ENCODE data around the gene CYP11A1.
A peak's percentile ranks its signal among the peaks of the same experiment; 100 is the strongest.

CYP11A1 gene

GRCh38 chr15:74324714-74325113 is 42.7 kb downstream of the CYP11A1 start:
- Histone ChIP-seq H3K27ac (ENCODE audit: low read depth in 2 of 2, low read length in 2 of 2) (no peak overlapping the region), H3K27me3 (ENCODE audit: control insufficient read depth in 2 of 2, insufficient read depth in 2 of 2, low read length in 2 of 2) (no peaks in the 10 kb centered on the region), H3K4me3 (ENCODE audit: low read length in 2 of 2) (no peak overlapping the region), H3K36me3 (ENCODE audit: control insufficient read depth in 2 of 2, insufficient read depth in 2 of 2, low read length in 2 of 2) (no peaks in the 10 kb centered on the region), H3K9ac (ENCODE audit: low read depth in 1 of 2, low read length in 2 of 2) (no peak overlapping the region), H3K4me1 (ENCODE audit: control insufficient read depth in 2 of 2, insufficient read depth in 2 of 2, low read length in 2 of 2) (no peaks in the 10 kb centered on the region), H3K9me3 (ENCODE audit: control insufficient read depth in 2 of 2, low read length in 2 of 2) (no peaks in the 10 kb centered on the region)

- H3K27me3 ChIP-seq (ENCODE audit: control insufficient read depth in 2 of 2, insufficient read depth in 2 of 2, low read length in 2 of 2) = no peaks in the 10 kb centered on the region
- no peak overlapping the region for H3K27ac ChIP-seq (ENCODE audit: low read depth in 2 of 2, low read length in 2 of 2)
- H3K36me3 ChIP-seq (ENCODE audit: control insufficient read depth in 2 of 2, insufficient read depth in 2 of 2, low read length in 2 of 2) = no peaks in the 10 kb centered on the region
- H3K4me1 ChIP-seq (ENCODE audit: control insufficient read depth in 2 of 2, insufficient read depth in 2 of 2, low read length in 2 of 2) = peaks cover 0 to 2% of the 10 kb centered on the region in 2 donors
- no peaks in the 10 kb centered on the region for H3K9me3 ChIP-seq (ENCODE audit: control insufficient read depth in 2 of 2, low read length in 2 of 2)
- no peak overlapping the region for H3K4me3 ChIP-seq (ENCODE audit: low read length in 2 of 2)
- no peak overlapping the region for H3K9ac ChIP-seq (ENCODE audit: low read depth in 1 of 2, low read length in 2 of 2)
Observed at GRCh38 chr15:74322558-74323180, 44.8 kb downstream of the CYP11A1 start.

DNA sequence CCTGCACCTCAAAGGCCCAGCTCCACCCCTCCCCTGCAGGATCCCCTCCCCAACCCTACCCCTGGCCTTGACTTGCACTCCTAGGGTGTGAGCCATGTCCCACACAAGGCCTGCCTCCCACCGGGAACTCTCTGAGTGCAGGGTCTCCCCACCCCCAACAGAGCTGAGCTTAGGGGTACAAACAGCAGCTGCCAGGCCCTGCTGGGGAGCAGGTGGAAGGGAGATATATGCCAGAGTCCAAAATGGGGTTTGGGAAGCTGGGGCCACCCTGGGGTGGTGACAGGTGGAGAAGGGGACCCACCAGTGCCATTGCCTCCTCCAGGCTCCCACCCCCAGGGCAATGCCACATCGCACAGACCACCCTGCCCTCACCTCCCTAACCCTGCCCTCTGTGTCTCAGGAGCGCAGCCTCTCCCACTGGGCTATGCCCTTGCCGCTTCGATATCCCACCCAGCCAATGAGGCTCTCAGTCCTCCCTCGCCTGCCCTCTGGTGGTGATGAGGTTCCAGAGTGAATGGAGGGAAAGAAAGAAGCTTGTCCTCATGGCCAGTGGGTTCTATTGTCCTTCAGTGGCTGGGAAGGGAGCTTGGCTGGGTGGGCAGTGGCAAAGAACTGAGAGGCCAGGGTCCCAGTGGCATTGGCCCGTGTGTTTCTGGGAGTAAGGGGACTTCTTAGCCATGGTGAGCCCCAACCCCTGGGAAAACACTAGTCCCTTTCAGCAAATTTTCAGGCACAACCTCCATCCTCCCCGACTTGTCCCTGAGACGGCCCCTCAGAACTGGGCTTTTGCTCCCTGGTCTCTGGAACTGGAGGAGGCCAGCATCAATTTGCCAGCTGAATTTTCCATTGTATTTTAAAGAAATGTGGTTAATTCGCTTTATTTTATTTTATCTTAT is 46.8 kb downstream of the CYP11A1 start:
- Histone ChIP-seq H3K9ac (ENCODE audit: low read depth in 1 of 2, low read length in 2 of 2) (no peak overlapping the region), H3K36me3 (ENCODE audit: control insufficient read depth in 2 of 2, insufficient read depth in 2 of 2, low read length in 2 of 2) (no peaks in the 10 kb centered on the region), H3K27ac (ENCODE audit: low read depth in 2 of 2, low read length in 2 of 2) (no peak overlapping the region), H3K9me3 (ENCODE audit: control insufficient read depth in 2 of 2, low read length in 2 of 2) (no peaks in the 10 kb centered on the region), H3K4me3 (ENCODE audit: low read length in 2 of 2) (no peak overlapping the region), H3K4me1 (ENCODE audit: control insufficient read depth in 2 of 2, insufficient read depth in 2 of 2, low read length in 2 of 2) (peaks cover 0 to 4% of the 10 kb centered on the region in 2 donors), H3K27me3 (ENCODE audit: control insufficient read depth in 2 of 2, insufficient read depth in 2 of 2, low read length in 2 of 2) (no peaks in the 10 kb centered on the region)

DNA sequence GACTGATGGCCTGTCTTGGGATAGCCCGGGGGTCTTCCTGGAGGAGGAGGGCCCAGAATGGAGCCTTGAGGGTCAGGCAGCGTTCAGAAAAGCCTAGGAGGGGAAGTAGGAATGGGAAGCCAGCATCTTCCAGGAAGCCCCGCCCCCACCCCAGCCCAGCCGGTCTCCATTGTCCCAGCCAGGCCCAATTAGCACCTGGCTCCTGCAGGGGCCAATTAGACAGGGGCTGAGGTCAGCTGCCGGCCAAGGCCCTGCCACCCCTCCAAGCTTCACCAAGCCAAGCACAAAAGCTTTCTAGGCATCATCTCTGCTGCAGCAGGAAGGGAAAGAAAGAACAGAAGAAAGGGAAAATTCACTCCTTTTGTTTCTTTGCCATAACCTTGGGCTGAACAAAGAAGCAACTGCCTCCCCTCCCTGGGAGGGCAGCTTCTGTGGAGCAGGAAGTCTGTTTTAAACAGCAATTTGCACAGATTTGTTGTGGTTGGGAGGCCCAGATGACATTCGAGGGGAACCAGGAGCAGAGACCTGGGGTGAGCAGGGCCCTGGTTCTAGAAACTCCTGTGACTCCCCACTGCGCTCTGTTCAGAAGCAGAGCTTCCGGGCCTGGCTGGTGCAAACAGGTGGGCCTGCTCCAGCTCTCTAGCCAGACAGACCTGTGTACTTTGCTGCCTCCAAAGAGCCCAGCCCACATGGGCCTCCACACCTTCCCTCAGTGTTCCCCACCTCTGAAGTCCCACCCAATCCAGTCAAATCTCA is 47.7 kb downstream of the CYP11A1 start:
- Histone ChIP-seq H3K4me1 (ENCODE audit: control insufficient read depth in 2 of 2, insufficient read depth in 2 of 2, low read length in 2 of 2) (peaks cover 0 to 8% of the 10 kb centered on the region in 2 donors), H3K9me3 (ENCODE audit: control insufficient read depth in 2 of 2, low read length in 2 of 2) (no peaks in the 10 kb centered on the region), H3K27ac (ENCODE audit: low read depth in 2 of 2, low read length in 2 of 2) (no peak overlapping the region), H3K4me3 (ENCODE audit: low read length in 2 of 2) (no peak overlapping the region), H3K27me3 (ENCODE audit: control insufficient read depth in 2 of 2, insufficient read depth in 2 of 2, low read length in 2 of 2) (no peaks in the 10 kb centered on the region), H3K9ac (ENCODE audit: low read depth in 1 of 2, low read length in 2 of 2) (no peak overlapping the region), H3K36me3 (ENCODE audit: control insufficient read depth in 2 of 2, insufficient read depth in 2 of 2, low read length in 2 of 2) (no peaks in the 10 kb centered on the region)

GRCh38 chr15:74319138-74319460 is 48.3 kb downstream of the CYP11A1 start:
- no peaks in the 10 kb centered on the region for H3K9me3 ChIP-seq (ENCODE audit: control insufficient read depth in 2 of 2, low read length in 2 of 2)
- no peak overlapping the region for H3K27ac ChIP-seq (ENCODE audit: low read depth in 2 of 2, low read length in 2 of 2)
- H3K4me1 ChIP-seq (ENCODE audit: control insufficient read depth in 2 of 2, insufficient read depth in 2 of 2, low read length in 2 of 2) = peaks cover 0 to 8% of the 10 kb centered on the region in 2 donors
- no peak overlapping the region for H3K4me3 ChIP-seq (ENCODE audit: low read length in 2 of 2)
- H3K36me3 ChIP-seq (ENCODE audit: control insufficient read depth in 2 of 2, insufficient read depth in 2 of 2, low read length in 2 of 2) = no peaks in the 10 kb centered on the region
- H3K9ac ChIP-seq (ENCODE audit: low read depth in 1 of 2, low read length in 2 of 2) = no peak overlapping the region
- H3K27me3 ChIP-seq (ENCODE audit: control insufficient read depth in 2 of 2, insufficient read depth in 2 of 2, low read length in 2 of 2) = no peaks in the 10 kb centered on the region

- no peak overlapping the region for H3K9ac ChIP-seq (ENCODE audit: low read depth in 1 of 2, low read length in 2 of 2)
- H3K9me3 ChIP-seq (ENCODE audit: control insufficient read depth in 2 of 2, low read length in 2 of 2) = no peaks in the 10 kb centered on the region
- H3K36me3 ChIP-seq (ENCODE audit: control insufficient read depth in 2 of 2, insufficient read depth in 2 of 2, low read length in 2 of 2) = no peaks in the 10 kb centered on the region
- H3K4me1 ChIP-seq (ENCODE audit: control insufficient read depth in 2 of 2, insufficient read depth in 2 of 2, low read length in 2 of 2) = peaks cover 0 to 8% of the 10 kb centered on the region in 2 donors
- H3K27ac ChIP-seq (ENCODE audit: low read depth in 2 of 2, low read length in 2 of 2) = peak overlapping the region in 1 of 2 donors; percentile 23
- H3K4me3 ChIP-seq (ENCODE audit: low read length in 2 of 2) = no peak overlapping the region
- no peaks in the 10 kb centered on the region for H3K27me3 ChIP-seq (ENCODE audit: control insufficient read depth in 2 of 2, insufficient read depth in 2 of 2, low read length in 2 of 2)
Observed at GRCh38 chr15:74318376-74319137, 48.9 kb downstream of the CYP11A1 start.

DNA sequence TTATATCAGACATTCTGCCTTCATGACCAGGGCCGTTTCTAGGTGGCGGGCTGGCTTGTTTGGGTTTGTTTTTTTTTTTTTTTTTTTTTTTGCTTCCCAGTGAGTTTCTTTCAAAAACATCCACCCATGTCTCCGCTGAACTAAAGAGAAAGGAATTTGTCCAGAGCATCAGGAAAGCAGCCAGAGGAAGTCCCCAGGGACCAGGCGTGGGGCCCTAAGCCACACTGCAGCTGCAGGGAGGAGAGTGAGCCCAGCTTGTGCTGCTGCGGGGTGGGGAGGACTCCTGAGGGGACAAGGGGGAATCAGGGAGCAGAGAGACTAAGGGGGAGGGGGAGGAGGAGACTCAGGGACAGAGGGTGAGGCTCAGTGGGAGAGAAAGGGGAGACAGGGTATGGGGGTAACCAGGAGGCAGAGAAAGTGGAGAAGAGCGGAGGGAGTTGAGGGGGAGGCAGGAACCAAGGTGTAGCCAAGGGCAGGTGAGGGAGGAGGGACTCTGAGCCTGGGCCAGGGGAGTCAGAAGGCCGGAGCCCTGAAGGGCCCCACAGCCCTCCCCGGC is 49.5 kb downstream of the CYP11A1 start:
- Histone ChIP-seq H3K9ac (ENCODE audit: low read depth in 1 of 2, low read length in 2 of 2) (no peak overlapping the region), H3K4me1 (ENCODE audit: control insufficient read depth in 2 of 2, insufficient read depth in 2 of 2, low read length in 2 of 2) (peaks cover 0 to 8% of the 10 kb centered on the region in 2 donors), H3K27me3 (ENCODE audit: control insufficient read depth in 2 of 2, insufficient read depth in 2 of 2, low read length in 2 of 2) (no peaks in the 10 kb centered on the region), H3K27ac (ENCODE audit: low read depth in 2 of 2, low read length in 2 of 2) (peak overlapping the region; percentile 23 to 63), H3K36me3 (ENCODE audit: control insufficient read depth in 2 of 2, insufficient read depth in 2 of 2, low read length in 2 of 2) (no peaks in the 10 kb centered on the region), H3K9me3 (ENCODE audit: control insufficient read depth in 2 of 2, low read length in 2 of 2) (no peaks in the 10 kb centered on the region), H3K4me3 (ENCODE audit: low read length in 2 of 2) (no peak overlapping the region)

GRCh38 chr15:74316141-74316540 is 51.3 kb downstream of the CYP11A1 start:
- Histone ChIP-seq H3K4me1 (ENCODE audit: control insufficient read depth in 2 of 2, insufficient read depth in 2 of 2, low read length in 2 of 2) (peaks cover 0 to 8% of the 10 kb centered on the region in 2 donors), H3K36me3 (ENCODE audit: control insufficient read depth in 2 of 2, insufficient read depth in 2 of 2, low read length in 2 of 2) (no peaks in the 10 kb centered on the region), H3K9me3 (ENCODE audit: control insufficient read depth in 2 of 2, low read length in 2 of 2) (no peaks in the 10 kb centered on the region), H3K27me3 (ENCODE audit: control insufficient read depth in 2 of 2, insufficient read depth in 2 of 2, low read length in 2 of 2) (peaks cover 0 to 9% of the 10 kb centered on the region in 2 donors), H3K9ac (ENCODE audit: low read depth in 1 of 2, low read length in 2 of 2) (no peak overlapping the region), H3K4me3 (ENCODE audit: low read length in 2 of 2) (no peak overlapping the region), H3K27ac (ENCODE audit: low read depth in 2 of 2, low read length in 2 of 2) (no peak overlapping the region)

DNA sequence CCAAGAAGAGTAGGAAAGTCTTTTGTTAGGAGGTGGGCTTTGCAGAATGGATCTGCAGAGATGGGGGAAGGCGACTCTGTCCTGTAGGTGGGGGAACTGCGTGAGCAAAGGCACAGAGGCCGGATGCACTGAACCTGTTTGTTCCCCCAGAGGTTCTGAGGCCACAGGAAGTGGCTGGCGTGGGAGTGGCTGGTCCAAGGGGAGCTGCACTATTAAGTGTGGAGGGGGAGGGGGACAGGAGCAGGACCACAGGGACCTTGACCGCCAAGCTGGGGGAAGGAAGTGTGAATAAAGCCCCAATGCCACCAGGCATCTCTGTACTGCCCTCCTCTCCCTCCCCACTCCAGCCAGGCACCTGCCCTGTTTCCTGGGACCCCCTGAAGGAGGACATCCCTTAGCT is 51.8 kb downstream of the CYP11A1 start:
- Histone ChIP-seq H3K36me3 (ENCODE audit: control insufficient read depth in 2 of 2, insufficient read depth in 2 of 2, low read length in 2 of 2) (no peaks in the 10 kb centered on the region), H3K9me3 (ENCODE audit: control insufficient read depth in 2 of 2, low read length in 2 of 2) (no peaks in the 10 kb centered on the region), H3K4me1 (ENCODE audit: control insufficient read depth in 2 of 2, insufficient read depth in 2 of 2, low read length in 2 of 2) (peaks cover 0 to 8% of the 10 kb centered on the region in 2 donors), H3K4me3 (ENCODE audit: low read length in 2 of 2) (no peak overlapping the region), H3K9ac (ENCODE audit: low read depth in 1 of 2, low read length in 2 of 2) (no peak overlapping the region), H3K27me3 (ENCODE audit: control insufficient read depth in 2 of 2, insufficient read depth in 2 of 2, low read length in 2 of 2) (peaks cover 0 to 9% of the 10 kb centered on the region in 2 donors), H3K27ac (ENCODE audit: low read depth in 2 of 2, low read length in 2 of 2) (no peak overlapping the region)
